Chondrocyte (in vitro differentiated cells): Measurements from ENCODE around the gene WWOX. TPM values are rescaled to one million over a fixed set of nuclear protein-coding genes. Genes with fewer than 3 reads are reported as not detected.

Experiments
- DNase-seq: peaks from one replicate; pipeline ENCODE4 v3.0.0; 2021; ENCODE audit warnings: mixed read lengths, low spot score
- H3K27ac Mint-ChIP-seq: one replicate; pipeline ENCODE4 v1.8.0; 2021; ENCODE audit warnings: mild to moderate bottlenecking, moderate library complexity, mixed read lengths; ENCODE audit not compliant: unreplicated experiment
- H3K27me3 Mint-ChIP-seq: 2 replicates; pipeline ENCODE4 v1.8.0; 2021; ENCODE audit warnings: low read depth, mixed read lengths
- H3K36me3 Mint-ChIP-seq: 2 replicates; pipeline ENCODE4 v1.8.0; 2021; ENCODE audit warnings: low read depth, mixed read lengths
- H3K4me1 Mint-ChIP-seq: 2 replicates; pipeline ENCODE4 v1.8.0; 2021; ENCODE audit warnings: low read depth, mild to moderate bottlenecking, mixed read lengths
- H3K4me3 Mint-ChIP-seq: one replicate; pipeline ENCODE4 v1.8.0; 2021; ENCODE audit warnings: mild to moderate bottlenecking, moderate library complexity, mixed read lengths; ENCODE audit not compliant: unreplicated experiment
- H3K9me3 Mint-ChIP-seq: 2 replicates; pipeline ENCODE4 v1.8.0; 2021; ENCODE audit warnings: low read depth, mixed read lengths
- total RNA-seq: library from RNA; stranded (reverse); gene quantifications from 3 replicates; pipeline ENCODE4 v1.2.1, GENCODE V29; 2021
- TF ChIP-seq, protein P1 (sequence below): fragments of 200-600 bp; sonication (generic); IDR thresholded peaks from 2 replicates; pipeline ENCODE4 v1.5.0; 2021; ENCODE audit warnings: antibody characterized with exemption, mild to moderate bottlenecking, moderate library complexity

The WWOX gene
- total RNA-seq, 1 donor from 2014 or later: 12.1 TPM

- DNase-seq: no peak
- no peak overlapping the region for H3K4me3 Mint-ChIP-seq
These were observed 1109.9 kb downstream of the WWOX start for GRCh38 chr16:79209308-79209707.

GRCh38 chr16:79210607-79211006 is 1111.2 kb downstream of the WWOX start:
- Mint-ChIP-seq H3K4me1 (no peaks in the 10 kb centered on the region), H3K27ac (no peak overlapping the region), H3K27me3 (no peaks in the 10 kb centered on the region), H3K4me3 (no peak overlapping the region), H3K36me3 (peaks cover 4% of the 10 kb centered on the region), H3K9me3 (peaks cover 9% of the 10 kb centered on the region)
- TF ChIP-seq, protein P1, sequence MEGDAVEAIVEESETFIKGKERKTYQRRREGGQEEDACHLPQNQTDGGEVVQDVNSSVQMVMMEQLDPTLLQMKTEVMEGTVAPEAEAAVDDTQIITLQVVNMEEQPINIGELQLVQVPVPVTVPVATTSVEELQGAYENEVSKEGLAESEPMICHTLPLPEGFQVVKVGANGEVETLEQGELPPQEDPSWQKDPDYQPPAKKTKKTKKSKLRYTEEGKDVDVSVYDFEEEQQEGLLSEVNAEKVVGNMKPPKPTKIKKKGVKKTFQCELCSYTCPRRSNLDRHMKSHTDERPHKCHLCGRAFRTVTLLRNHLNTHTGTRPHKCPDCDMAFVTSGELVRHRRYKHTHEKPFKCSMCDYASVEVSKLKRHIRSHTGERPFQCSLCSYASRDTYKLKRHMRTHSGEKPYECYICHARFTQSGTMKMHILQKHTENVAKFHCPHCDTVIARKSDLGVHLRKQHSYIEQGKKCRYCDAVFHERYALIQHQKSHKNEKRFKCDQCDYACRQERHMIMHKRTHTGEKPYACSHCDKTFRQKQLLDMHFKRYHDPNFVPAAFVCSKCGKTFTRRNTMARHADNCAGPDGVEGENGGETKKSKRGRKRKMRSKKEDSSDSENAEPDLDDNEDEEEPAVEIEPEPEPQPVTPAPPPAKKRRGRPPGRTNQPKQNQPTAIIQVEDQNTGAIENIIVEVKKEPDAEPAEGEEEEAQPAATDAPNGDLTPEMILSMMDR: no peak
- no peak for DNase-seq

More at GRCh38 chr16:79209308-79209707, 1109.9 kb downstream of the WWOX start:
- Mint-ChIP-seq H3K4me1 (no peaks in the 10 kb centered on the region), H3K27me3 (no peaks in the 10 kb centered on the region), H3K9me3 (peaks cover 9% of the 10 kb centered on the region), H3K36me3 (peaks cover 4% of the 10 kb centered on the region), H3K27ac (no peak overlapping the region)
- TF ChIP-seq, protein P1: no peak

DNA sequence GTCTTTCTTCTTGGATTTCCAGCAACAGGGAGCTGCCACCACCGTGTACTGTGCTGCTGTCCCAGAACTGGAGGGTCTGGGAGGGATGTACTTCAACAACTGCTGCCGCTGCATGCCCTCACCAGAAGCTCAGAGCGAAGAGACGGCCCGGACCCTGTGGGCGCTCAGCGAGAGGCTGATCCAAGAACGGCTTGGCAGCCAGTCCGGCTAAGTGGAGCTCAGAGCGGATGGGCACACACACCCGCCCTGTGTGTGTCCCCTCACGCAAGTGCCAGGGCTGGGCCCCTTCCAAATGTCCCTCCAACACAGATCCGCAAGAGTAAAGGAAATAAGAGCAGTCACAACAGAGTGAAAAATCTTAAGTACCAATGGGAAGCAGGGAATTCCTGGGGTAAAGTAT is 1112.1 kb downstream of the WWOX start:
- TF ChIP-seq, protein P1: no peak
- Mint-ChIP-seq H3K27ac (no peak overlapping the region), H3K9me3 (peaks cover 12% of the 10 kb centered on the region), H3K27me3 (no peaks in the 10 kb centered on the region), H3K4me3 (no peak overlapping the region), H3K36me3 (peaks cover 4% of the 10 kb centered on the region), H3K4me1 (no peaks in the 10 kb centered on the region)
- DNase-seq: peak; percentile 92

- Mint-ChIP-seq H3K36me3 (peaks cover 4% of the 10 kb centered on the region), H3K27ac (no peak overlapping the region), H3K4me1 (no peaks in the 10 kb centered on the region), H3K4me3 (no peak overlapping the region), H3K9me3 (peaks cover 12% of the 10 kb centered on the region), H3K27me3 (no peaks in the 10 kb centered on the region)
- DNase-seq: no peak
- TF ChIP-seq, protein P1: no peak
These were observed 1112.8 kb downstream of the WWOX start for GRCh38 chr16:79212114-79212791.

- TF ChIP-seq, protein P1: no peak
- peaks cover 12% of the 10 kb centered on the region for H3K9me3 Mint-ChIP-seq
- DNase-seq: no peak
- H3K27ac Mint-ChIP-seq: no peak overlapping the region
- no peaks in the 10 kb centered on the region for H3K27me3 Mint-ChIP-seq
- H3K4me3 Mint-ChIP-seq: no peak overlapping the region
- H3K36me3 Mint-ChIP-seq: peaks cover 4% of the 10 kb centered on the region
- no peaks in the 10 kb centered on the region for H3K4me1 Mint-ChIP-seq
These were observed 1113.8 kb downstream of the WWOX start for GRCh38 chr16:79213214-79213613.
